HG03097 (cell line): Measurements from ENCODE around the gene RAVER1.

ENCODE experiments used
- ATAC-seq: cut with Tn5 transposase; IDR thresholded peaks from one replicate; pipeline ENCODE4 v1.9.1; 2021; ENCODE audit not compliant: unreplicated experiment, low FRiP score

The RAVER1 gene

GRCh38 chr19:10321417-10321797, 11.9 kb downstream of the RAVER1 start:
- ATAC-seq: no peak

DNA sequence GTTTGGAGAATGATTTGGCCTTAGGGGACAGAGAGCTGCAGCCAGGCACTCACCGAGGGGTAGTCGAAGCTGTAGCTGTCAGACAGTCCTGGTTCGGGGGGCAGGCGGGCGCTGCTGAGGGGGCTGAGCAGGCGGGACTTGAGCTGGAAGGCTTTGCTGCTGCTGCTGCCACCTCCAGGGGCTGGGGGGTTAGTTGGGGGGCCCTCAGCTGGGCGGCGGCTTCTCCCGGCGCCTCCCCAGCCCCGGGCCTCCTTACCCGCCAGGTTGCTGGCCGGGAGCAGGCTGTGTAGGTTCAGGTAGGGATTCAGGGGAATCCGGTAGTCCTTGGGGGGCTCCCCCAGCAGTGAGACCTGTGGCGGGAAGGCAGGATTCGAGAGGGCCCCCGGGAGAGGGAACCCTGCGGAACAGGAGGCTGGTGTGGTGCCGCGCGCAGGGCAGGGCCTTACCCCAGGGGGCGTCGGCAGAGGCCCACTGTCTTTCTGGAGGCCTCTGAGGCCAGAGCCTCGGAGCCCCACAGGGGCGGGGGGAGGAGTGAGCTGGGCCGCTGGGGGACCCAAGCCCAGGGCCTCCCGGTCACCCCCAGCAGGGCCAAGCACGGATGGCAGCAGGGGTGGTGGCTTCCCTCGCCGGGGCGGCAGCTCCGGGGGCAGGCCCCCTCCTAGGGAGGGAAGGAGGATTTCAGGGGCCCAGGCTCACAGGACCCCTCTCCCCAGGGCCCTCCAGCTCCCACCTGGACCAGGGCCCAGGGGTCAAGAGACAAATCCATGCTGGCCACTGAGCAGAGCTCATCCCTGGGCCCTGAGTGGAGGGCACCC, 12.5 kb downstream of the RAVER1 start:
- ATAC-seq: no peak

GRCh38 chr19:10318807-10319682, 14.3 kb downstream of the RAVER1 start:
- ATAC-seq: no peak

- ATAC-seq: no peak
Measured at GRCh38 chr19:10317857-10318462, 15.4 kb downstream of the RAVER1 start.

GRCh38 chr19:10317045-10317856, 16.1 kb downstream of the RAVER1 start:
- no peak for ATAC-seq

DNA sequence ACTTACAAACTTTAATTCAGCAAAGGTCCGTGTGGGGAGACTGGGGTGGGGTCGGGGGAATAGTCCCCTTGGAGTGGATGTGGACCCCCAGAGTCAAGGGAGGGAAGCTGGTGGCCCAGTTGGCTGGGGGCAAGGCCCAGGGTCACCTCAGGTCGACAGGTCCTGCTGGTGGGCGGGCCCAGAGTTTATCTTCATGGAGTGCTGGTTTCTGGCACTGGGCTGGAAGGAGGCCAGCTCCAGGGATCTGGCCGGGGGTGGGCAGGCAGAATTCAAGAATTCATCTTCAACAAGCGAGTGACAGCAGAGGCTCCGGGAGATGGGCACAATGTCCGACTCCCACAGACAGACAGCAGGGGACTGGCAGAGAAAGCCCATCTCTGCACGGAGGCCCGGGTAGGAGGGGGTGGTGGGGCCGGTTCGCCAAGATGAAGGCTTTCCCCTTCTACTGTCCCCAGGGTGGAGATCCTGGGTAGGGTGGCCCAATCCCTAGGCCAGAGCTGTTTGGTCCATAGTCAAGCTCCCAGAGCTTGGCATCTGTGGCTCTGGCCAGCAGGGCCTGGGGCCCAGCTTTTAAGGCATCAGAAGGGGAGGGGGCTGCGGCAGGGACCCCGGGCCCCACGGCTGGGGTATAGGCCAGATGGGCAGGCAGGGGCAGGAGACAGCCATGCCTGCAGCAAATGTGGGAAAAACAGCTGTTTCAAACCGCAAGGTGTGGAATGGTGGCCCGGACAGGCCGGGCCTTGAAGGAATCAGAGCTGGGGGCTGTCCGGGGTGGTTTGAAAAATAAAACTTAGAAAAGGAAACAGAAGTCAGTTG, 16.9 kb downstream of the RAVER1 start:
- ATAC-seq: no peak

GRCh38 chr19:10315335-10316214, 17.8 kb downstream of the RAVER1 start, which contains the start of gene FDX2:
FDX2 (minus strand) TSS chr19:10316015; CDS start chr19:10315996, 19 bp downstream.
- ATAC-seq: peak; percentile 65

GRCh38 chr19:10309423-10309822, 23.9 kb downstream of the RAVER1 start, which contains the start of gene ZGLP1:
ZGLP1 (minus strand) TSS chr19:10309815.
- ATAC-seq: no peak

GRCh38 chr19:10306327-10306726, 27.0 kb downstream of the RAVER1 start:
- ATAC-seq: no peak

DNA sequence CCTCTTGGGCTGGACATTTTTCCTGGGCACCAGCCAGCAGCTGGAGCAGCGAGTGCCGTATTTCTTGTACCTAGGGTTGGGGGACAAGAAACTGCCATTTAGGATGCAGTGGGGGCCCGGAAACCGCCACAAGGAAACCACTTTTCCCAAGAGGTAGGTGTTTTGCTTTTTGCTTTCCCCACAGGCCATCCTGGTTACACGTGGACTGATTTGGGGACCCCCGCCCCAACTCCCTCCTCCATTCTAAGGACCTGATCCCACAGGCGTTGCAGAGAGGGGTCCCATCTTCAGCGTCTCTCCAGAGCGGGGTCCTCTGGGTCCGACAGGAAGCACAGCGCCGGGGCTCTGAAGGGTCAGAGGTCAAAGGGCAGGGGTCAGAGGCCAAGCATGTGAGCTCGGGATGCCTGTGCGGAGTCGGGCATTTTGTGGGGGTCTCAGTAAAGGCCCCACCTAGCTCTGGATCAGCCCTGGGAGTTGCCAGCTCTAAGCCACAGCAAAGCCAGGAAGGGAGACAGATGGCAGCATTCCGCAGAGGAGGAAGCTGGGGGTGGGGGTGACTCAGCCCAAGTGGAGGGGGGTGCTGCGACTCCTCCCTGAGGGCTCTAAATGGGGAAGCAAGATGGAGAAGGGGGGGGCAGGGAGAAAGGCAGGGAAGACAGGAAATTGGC, 28.1 kb downstream of the RAVER1 start:
- ATAC-seq: no peak

- ATAC-seq: no peak
Measured at GRCh38 chr19:10299545-10300458, 33.5 kb downstream of the RAVER1 start.

DNA sequence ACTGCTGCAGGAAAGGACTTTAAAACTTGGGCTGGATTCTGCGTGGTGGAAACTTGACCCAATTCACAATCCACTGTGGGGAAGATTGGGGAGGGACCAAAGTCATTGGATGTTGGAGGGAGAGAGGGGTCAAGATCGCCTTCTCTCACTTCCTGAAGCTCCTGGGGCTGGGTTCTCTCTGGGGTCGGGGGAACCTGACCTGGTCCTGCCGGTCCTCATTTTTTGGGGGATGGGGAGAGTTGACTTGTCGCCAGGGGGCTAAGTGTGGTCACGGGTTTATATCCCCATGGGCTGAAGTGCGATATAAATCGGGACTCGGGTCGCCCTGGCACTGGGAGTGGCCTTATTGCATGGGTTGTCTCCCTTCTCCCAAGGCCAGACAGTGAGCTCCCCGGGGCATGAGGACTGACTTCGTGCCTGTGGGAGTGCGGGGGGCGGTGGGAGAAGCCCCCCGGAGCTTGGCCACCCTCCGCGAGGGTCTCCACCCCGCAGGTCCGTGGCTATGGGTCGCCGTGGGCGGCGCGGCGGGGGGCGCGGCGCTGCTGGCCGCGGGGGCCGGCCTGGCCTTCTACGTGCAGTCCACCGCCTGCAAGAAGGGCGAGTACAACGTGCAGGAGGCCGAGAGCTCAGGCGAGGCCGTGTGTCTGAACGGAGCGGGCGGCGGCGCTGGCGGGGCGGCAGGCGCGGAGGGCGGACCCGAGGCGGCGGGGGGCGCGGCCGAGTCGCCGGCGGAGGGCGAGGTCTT, 37.3 kb downstream of the RAVER1 start:
- no peak for ATAC-seq

DNA sequence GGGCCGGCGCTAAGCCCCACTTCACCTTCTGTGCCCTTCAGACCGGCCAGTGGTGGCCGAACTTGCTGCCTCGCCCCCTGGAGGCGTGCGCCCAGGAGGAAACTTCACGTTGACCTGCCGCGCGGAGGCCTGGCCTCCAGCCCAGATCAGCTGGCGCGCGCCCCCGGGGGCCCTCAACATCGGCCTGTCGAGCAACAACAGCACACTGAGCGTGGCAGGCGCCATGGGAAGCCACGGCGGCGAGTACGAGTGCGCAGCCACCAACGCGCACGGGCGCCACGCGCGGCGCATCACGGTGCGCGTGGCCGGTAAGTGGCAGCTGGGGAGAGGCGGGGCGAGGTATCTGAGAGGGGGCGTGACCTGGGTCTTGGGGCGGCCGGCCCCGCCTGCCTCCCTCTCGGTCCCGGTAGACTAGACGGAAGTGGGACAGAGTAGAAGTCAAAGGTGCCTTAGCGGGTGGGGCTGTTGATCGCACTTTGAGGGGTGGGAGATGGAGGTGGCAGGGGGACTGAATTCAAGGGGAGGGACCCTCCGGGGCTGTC, 38.0 kb downstream of the RAVER1 start:
- ATAC-seq: peak; percentile 42

DNA sequence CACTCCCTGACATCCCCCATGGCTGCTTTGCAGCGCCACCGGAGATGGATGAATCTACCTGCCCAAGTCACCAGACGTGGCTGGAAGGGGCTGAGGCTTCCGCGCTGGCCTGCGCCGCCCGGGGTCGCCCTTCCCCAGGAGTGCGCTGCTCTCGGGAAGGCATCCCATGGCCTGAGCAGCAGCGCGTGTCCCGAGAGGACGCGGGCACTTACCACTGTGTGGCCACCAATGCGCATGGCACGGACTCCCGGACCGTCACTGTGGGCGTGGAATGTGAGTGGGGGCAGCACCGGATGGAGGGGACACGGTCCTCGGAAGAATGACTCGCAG, 39.0 kb downstream of the RAVER1 start:
- ATAC-seq: no peak

DNA sequence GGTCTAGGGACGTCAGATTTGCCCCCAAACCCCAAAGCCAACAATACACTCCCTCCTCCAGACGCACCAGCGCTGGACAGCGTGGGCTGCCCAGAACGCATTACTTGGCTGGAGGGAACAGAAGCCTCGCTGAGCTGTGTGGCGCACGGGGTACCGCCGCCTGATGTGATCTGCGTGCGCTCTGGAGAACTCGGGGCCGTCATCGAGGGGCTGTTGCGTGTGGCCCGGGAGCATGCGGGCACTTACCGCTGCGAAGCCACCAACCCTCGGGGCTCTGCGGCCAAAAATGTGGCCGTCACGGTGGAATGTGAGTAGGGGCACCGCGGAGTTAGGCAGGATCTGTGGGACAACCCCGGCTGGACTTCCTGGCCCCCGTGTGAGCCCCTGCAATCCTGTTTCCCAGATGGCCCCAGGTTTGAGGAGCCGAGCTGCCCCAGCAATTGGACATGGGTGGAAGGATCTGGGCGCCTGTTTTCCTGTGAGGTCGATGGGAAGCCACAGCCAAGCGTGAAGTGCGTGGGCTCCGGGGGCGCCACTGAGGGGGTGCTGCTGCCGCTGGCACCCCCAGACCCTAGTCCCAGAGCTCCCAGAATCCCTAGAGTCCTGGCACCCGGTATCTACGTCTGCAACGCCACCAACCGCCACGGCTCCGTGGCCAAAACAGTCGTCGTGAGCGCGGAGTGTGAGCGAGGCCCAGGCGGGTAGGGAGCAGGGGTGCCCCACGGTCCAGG, 39.5 kb downstream of the RAVER1 start:
- ATAC-seq: no peak
